GM13977 (cell line): ENCODE data around the gene FBXO28.

Experiments used
- DNase-seq: peaks from one replicate; pipeline ENCODE4 v3.0.0; 2012; ENCODE audit warnings: low spot score
- CTCF ChIP-seq: IDR thresholded peaks from 2 replicates; pipeline ENCODE4 v1.5.1; 2012; ENCODE audit warnings: mild to moderate bottlenecking, control low read depth; ENCODE audit not compliant: insufficient read depth; ENCODE audit errors: extremely low read depth, missing control alignments
- in situ Hi-C: fragments of 300-500 bp; cut with MboI; formaldehyde crosslinking; loops from one replicate; pipeline ENCODE4 v1.12.0; 2022; ENCODE audit warnings: low sequenced_read_pairs, low pct_unique_long_range_greater_than_20kb, mixed read lengths, inconsistent platforms; ENCODE audit not compliant: unreplicated experiment

Gene FBXO28

DNA sequence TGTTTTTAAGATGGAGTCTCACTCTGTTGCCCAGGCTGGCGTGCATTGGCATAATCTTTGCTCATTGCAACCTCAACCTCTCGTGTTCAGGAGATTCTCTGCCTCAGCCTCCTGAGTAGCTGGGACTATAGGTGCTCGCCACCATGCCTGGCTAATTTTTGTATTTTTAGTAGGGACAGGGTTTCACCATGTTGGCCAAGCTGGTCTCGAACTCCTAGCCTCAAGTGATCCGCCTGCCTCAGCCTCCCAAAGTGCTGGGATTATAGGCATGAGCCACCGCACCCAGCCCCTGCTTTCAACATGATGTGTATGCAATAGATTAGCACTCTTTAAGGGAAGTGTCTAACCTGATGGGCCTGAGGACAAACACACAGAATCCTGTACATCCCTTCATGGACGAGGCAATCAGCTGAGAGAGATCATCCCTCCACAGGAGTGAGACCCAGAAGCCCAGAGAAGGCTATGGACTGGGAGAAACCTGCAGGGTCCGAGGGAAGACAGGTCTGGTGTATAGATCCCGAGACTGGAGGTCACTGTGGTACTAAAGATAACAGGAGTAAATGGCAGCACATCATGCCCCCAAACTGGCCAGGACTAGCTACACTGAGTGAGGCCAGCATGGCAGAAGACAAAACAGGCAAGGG, 63.6 kb downstream of the FBXO28 start:
- in situ Hi-C loops, result no loop called here
- TF ChIP-seq CTCF, result no peak
- DNase-seq, result no peak

DNA sequence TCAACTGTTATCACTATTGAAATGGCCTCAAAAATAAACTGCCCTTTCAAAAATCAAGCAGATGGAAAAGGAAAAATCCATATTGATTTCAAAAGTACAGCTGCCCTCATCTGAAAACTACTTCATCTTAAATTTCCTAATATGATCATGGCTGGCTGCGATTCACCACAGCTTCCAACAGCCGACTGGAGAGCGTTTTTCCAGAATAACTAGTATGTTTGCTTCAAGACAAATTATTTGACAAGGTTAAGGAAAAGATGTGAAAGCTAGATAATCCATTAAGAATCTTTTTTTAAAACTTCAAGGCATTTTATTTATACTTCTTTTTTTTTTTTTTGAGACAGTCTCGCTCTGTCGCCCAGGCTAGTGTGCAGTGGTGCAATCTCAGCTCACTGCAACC, 65.0 kb downstream of the FBXO28 start:
- in situ Hi-C loops, result no loop called here
- no peak for DNase-seq
- no peak for TF ChIP-seq CTCF

GRCh38 chr1:224180783-224181452, 67.0 kb downstream of the FBXO28 start:
- DNase-seq, result no peak
- in situ Hi-C loops, result no loop called here
- TF ChIP-seq CTCF, result no peak

GRCh38 chr1:224181453-224181810, 67.5 kb downstream of the FBXO28 start:
- no peak for DNase-seq
- in situ Hi-C loops, result no loop called here
- no peak for TF ChIP-seq CTCF

GRCh38 chr1:224182057-224182865, 68.3 kb downstream of the FBXO28 start:
- in situ Hi-C loops, result no loop called here
- no peak for TF ChIP-seq CTCF
- peak; percentile 87 for DNase-seq

GRCh38 chr1:224182866-224183590, 69.1 kb downstream of the FBXO28 start, which contains the start of gene DEGS1:
TSS of gene DEGS1 (plus strand) at chr1:224183240. CDS start at chr1:224183337, 97 bp downstream.
- in situ Hi-C loops, result no loop called here
- peak; percentile 94 for DNase-seq
- TF ChIP-seq CTCF, result no peak
